Vagina (tissue), 2 donors: ENCODE results near the gene SEPTIN8. TPM values are rescaled to one million over a fixed set of nuclear protein-coding genes. Genes with fewer than 3 reads are reported as not detected.

ENCODE experiments used
- DNase-seq, 2 donors: peaks; one replicate each; pipeline ENCODE4 v3.0.0-alpha.2; 2017; ENCODE audit errors: extremely low spot score in 2 of 2
- H3K27ac ChIP-seq: fragments of 200-600 bp; sonication (generic); one replicate; pipeline ENCODE4 v1.5.1; 2019
- H3K27me3 ChIP-seq: fragments of 200-600 bp; sonication (generic); one replicate; pipeline ENCODE4 v1.5.1; 2019
- H3K36me3 ChIP-seq, 2 donors: fragments of 200-600 bp; sonication (generic); one replicate each; pipeline ENCODE4 v1.5.1; 2017 to 2019
- H3K4me1 ChIP-seq: fragments of 200-600 bp; sonication (generic); one replicate; pipeline ENCODE4 v1.5.1; 2019
- H3K4me3 ChIP-seq, 2 donors: fragments of 200-600 bp; sonication (generic); 1 replicate in 1 of 2; 2 replicates in 1 of 2; pipeline ENCODE4 v1.5.1; 2016 to 2019
- H3K9me3 ChIP-seq: fragments of 200-600 bp; sonication (generic); one replicate; pipeline ENCODE4 v1.5.1; 2019
- POLR2A ChIP-seq, 2 donors: fragments of 450-650 bp; IDR thresholded peaks; one replicate each; pipeline ENCODE4 v1.6.1; 2017; ENCODE audit warnings: antibody characterized with exemption in 2 of 2, mild to moderate bottlenecking in 2 of 2, moderate library complexity in 2 of 2
- POLR2AphosphoS5 ChIP-seq, 2 donors: sonication (generic); formaldehyde crosslinking; IDR thresholded peaks; one replicate each; pipeline ENCODE4 v1.9.0; 2017; ENCODE audit warnings: antibody characterized with exemption in 2 of 2, mild to moderate bottlenecking in 2 of 2, low read depth in 1 of 2; ENCODE audit not compliant: insufficient read depth in 1 of 2
- intact Hi-C: fragments of 100-400 bp; cut with DNase I; formaldehyde crosslinking; loops from one replicate; pipeline ENCODE4 v1.15.1; 2023
- total RNA-seq: library from RNA; depleted of rRNA; stranded (reverse); fragments of >200 nt; gene quantifications from one replicate; pipeline ENCODE4 v1.2.3, GENCODE V29; 2016
- TF ChIP-seq, protein P1 (sequence below), 3 experiments: fragments of 450-650 bp in 2 of 3; fragments of 200-600 bp in 1 of 3; sonication (generic) in 1 of 3; IDR thresholded peaks; one replicate each; pipeline ENCODE4 v1.5.1; 2017 to 2019; ENCODE audit warnings: antibody characterized with exemption in 3 of 3, mild to moderate bottlenecking in 2 of 3, moderate library complexity in 2 of 3

The SEPTIN8 gene
- 52.8 TPM for total RNA-seq

- Histone ChIP-seq H3K9me3 (no peaks in the 10 kb centered on the region), H3K36me3 (no peaks in the 10 kb centered on the region), H3K4me1 (peaks cover 50% of the 10 kb centered on the region), H3K4me3 (peak within 1 kb of the TSS; percentile 87 to 96), H3K27ac (peak within 1 kb of the TSS; percentile 86), H3K27me3 (no peaks in the 10 kb centered on the region)
- DNase-seq, result no peak
- TF ChIP-seq POLR2A (IDR thresholded peaks at IDR 0.05) (peak in 1 of 2 donors; percentile 11), POLR2AphosphoS5 (IDR thresholded peaks at IDR 0.05; ENCODE audit: insufficient read depth in 1 of 2, low read depth in 1 of 2) (peak in 1 of 2 donors; percentile 55)
- TF ChIP-seq, protein P1, sequence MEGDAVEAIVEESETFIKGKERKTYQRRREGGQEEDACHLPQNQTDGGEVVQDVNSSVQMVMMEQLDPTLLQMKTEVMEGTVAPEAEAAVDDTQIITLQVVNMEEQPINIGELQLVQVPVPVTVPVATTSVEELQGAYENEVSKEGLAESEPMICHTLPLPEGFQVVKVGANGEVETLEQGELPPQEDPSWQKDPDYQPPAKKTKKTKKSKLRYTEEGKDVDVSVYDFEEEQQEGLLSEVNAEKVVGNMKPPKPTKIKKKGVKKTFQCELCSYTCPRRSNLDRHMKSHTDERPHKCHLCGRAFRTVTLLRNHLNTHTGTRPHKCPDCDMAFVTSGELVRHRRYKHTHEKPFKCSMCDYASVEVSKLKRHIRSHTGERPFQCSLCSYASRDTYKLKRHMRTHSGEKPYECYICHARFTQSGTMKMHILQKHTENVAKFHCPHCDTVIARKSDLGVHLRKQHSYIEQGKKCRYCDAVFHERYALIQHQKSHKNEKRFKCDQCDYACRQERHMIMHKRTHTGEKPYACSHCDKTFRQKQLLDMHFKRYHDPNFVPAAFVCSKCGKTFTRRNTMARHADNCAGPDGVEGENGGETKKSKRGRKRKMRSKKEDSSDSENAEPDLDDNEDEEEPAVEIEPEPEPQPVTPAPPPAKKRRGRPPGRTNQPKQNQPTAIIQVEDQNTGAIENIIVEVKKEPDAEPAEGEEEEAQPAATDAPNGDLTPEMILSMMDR (IDR thresholded peaks at IDR 0.05), result no peak
- intact Hi-C loops, result no loop called here
Observed at GRCh38 chr5:132777209-132778069, at the start of gene SEPTIN8. Gene SEPTIN8 (minus strand): TSS chr5:132777239. CDS start chr5:132777137, 102 bp downstream.

DNA sequence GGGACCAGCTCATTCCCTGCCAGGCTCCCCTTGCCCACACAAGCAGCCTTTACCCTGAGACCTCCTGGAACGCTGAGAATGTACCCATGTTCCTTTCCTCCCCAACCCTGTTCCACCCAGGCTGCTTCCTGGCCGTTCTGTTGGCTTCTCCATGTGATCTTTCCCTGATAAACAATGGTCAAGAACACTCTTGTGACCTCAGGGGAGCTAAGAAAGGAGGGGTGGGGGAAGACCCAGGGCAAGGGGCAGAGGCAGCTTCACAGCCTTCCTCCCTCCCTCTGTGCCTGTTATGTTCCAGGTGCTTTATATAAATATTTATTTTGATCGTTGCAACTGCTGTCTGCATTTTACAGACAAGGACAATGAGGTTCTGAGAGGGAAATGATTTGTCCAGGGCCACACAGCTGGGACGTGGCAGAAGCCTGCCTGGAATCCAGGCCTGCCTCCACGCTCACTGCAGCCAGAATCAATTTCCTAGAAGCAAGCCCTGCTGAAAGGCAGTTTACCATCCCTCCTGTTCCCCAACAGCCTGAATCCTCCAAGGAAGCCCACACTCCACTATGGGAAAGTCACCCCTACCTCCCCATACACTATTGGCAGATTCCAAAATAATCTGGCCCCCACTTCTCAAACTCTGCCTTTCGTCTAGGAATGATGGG, 49.5 kb upstream of the SEPTIN8 start:
- TF ChIP-seq POLR2AphosphoS5 (IDR thresholded peaks at IDR 0.05; ENCODE audit: insufficient read depth in 1 of 2, low read depth in 1 of 2) (no peak), POLR2A (IDR thresholded peaks at IDR 0.05) (no peak)
- H3K9me3 ChIP-seq, result no peaks in the 10 kb centered on the region
- H3K27ac ChIP-seq, result no peak overlapping the region
- intact Hi-C loops, result loop anchor here (5.0 kb wide), 1 partner anchor 41 kb away; the partner anchor contains the start of genes GDF9 and UQCRQ
- no peak overlapping the region for H3K4me3 ChIP-seq
- DNase-seq, result no peak
- peaks cover 25% of the 10 kb centered on the region for H3K4me1 ChIP-seq
- no peaks in the 10 kb centered on the region for H3K27me3 ChIP-seq
- no peaks in the 10 kb centered on the region for H3K36me3 ChIP-seq

DNA sequence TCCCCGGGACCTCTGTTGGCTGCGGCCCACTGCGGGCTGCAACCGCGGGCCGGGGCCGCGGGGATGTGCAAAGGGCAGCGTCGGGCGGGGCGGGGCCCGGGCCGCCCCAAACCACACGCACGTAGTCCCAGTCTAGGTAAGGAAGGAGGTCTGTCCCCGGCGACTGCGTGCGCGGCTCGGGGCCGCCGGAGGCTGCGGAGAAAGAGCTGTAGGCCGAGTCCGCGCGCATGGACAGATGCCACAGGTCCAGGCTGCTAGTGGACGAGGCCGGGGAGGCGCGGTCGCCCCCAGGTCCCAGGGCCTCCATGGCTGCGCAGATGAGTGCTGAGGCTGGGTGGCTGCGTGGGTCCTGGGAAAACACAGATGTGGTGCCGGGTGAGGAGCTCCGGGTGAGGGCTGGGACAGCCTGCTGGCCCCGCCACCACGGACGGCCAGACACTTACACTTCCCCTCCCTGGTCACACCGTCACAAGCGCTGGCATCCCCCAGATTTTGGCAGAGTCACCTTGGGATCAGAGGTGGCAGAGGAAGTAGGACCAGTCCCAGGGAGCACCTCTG, 48.9 kb upstream of the SEPTIN8 start:
- Histone ChIP-seq H3K27ac (no peak overlapping the region), H3K36me3 (no peaks in the 10 kb centered on the region), H3K9me3 (no peaks in the 10 kb centered on the region), H3K4me3 (peak overlapping the region in 1 of 2 donors; percentile 6), H3K4me1 (peaks cover 25% of the 10 kb centered on the region), H3K27me3 (no peaks in the 10 kb centered on the region)
- intact Hi-C loops, result loop anchor here (5.0 kb wide), 1 partner anchor 41 kb away; the partner anchor contains the start of genes GDF9 and UQCRQ
- DNase-seq, result no peak
- no peak for TF ChIP-seq POLR2AphosphoS5 (IDR thresholded peaks at IDR 0.05; ENCODE audit: insufficient read depth in 1 of 2, low read depth in 1 of 2)
- TF ChIP-seq, protein P1 (IDR thresholded peaks at IDR 0.05), result no peak
- TF ChIP-seq POLR2A (IDR thresholded peaks at IDR 0.05), result no peak

- intact Hi-C loops, result loop anchor here (5.0 kb wide), 1 partner anchor 42 kb away; the partner anchor contains the start of genes GDF9 and UQCRQ
- peak overlapping the region in 1 of 2 donors; percentile 6 for H3K4me3 ChIP-seq
Observed at GRCh38 chr5:132825033-132825833, 48.2 kb upstream of the SEPTIN8 start.

More at GRCh38 chr5:132825033-132825833, 48.2 kb upstream of the SEPTIN8 start:
- Histone ChIP-seq H3K36me3 (no peaks in the 10 kb centered on the region), H3K27me3 (no peaks in the 10 kb centered on the region), H3K9me3 (no peaks in the 10 kb centered on the region), H3K4me1 (peaks cover 19% of the 10 kb centered on the region), H3K27ac (no peak overlapping the region)
- TF ChIP-seq POLR2A (IDR thresholded peaks at IDR 0.05), result no peak
- no peak for TF ChIP-seq POLR2AphosphoS5 (IDR thresholded peaks at IDR 0.05; ENCODE audit: insufficient read depth in 1 of 2, low read depth in 1 of 2)
- TF ChIP-seq, protein P1 (IDR thresholded peaks at IDR 0.05), result no peak
- DNase-seq, result no peak
